Osteocyte (in vitro differentiated cells): ENCODE measurements around the gene B3GALNT2. TPM values are rescaled to one million over a fixed set of nuclear protein-coding genes. Genes with fewer than 3 reads are reported as not detected.

Source experiments
- DNase-seq: peaks from one replicate; pipeline ENCODE4 v3.0.0; 2021; ENCODE audit warnings: mixed read lengths; ENCODE audit not compliant: unreplicated experiment; ENCODE audit errors: extremely low spot score
- H3K27ac Mint-ChIP-seq: one replicate; pipeline ENCODE4 v1.8.0; 2021; ENCODE audit warnings: mild to moderate bottlenecking, mixed read lengths; ENCODE audit not compliant: unreplicated experiment
- H3K27me3 Mint-ChIP-seq: one replicate; pipeline ENCODE4 v1.8.0; 2021; ENCODE audit warnings: mixed read lengths; ENCODE audit not compliant: unreplicated experiment
- H3K36me3 Mint-ChIP-seq: one replicate; pipeline ENCODE4 v1.8.0; 2021; ENCODE audit warnings: mixed read lengths; ENCODE audit not compliant: unreplicated experiment
- H3K4me1 Mint-ChIP-seq: one replicate; pipeline ENCODE4 v1.8.0; 2021; ENCODE audit warnings: mixed read lengths; ENCODE audit not compliant: unreplicated experiment
- H3K4me3 Mint-ChIP-seq: one replicate; pipeline ENCODE4 v1.8.0; 2021; ENCODE audit warnings: mild to moderate bottlenecking, moderate library complexity, mixed read lengths; ENCODE audit not compliant: unreplicated experiment
- H3K9me3 Mint-ChIP-seq: one replicate; pipeline ENCODE4 v1.8.0; 2021; ENCODE audit warnings: mixed read lengths; ENCODE audit not compliant: unreplicated experiment
- CTCF ChIP-seq: fragments of 200-600 bp; sonication (generic); IDR thresholded peaks from 2 replicates; pipeline ENCODE4 v1.5.0; 2021; ENCODE audit warnings: antibody characterized with exemption, mild to moderate bottlenecking, moderate library complexity
- total RNA-seq: library from RNA; stranded (reverse); gene quantifications from 2 replicates; pipeline ENCODE4 v1.2.1, GENCODE V29; 2021

The B3GALNT2 gene
- total RNA-seq, 1 donor from 2014 or later = 31.3 TPM

GRCh38 chr1:235401251-235401650 is 103.0 kb downstream of the B3GALNT2 start:
- TF ChIP-seq CTCF = no peak
- Mint-ChIP-seq H3K9me3 (no peaks in the 10 kb centered on the region), H3K4me3 (no peak overlapping the region), H3K36me3 (peaks cover 3% of the 10 kb centered on the region), H3K4me1 (peaks cover 22% of the 10 kb centered on the region), H3K27me3 (no peaks in the 10 kb centered on the region), H3K27ac (no peak overlapping the region)
- DNase-seq = no peak

Other genes with a start within 250 kb of the B3GALNT2 start
- 41.3 and 41.5 TPM in 2 replicates for gene ARID4B, start 176.3 kb downstream of the B3GALNT2 start, total RNA-seq
- gene GGPS1, start 175.9 kb downstream of the B3GALNT2 start, total RNA-seq = 37.1 and 42.5 TPM in 2 replicates
- 30.3 and 31.8 TPM in 2 replicates for gene TBCE, start 137.0 kb downstream of the B3GALNT2 start, total RNA-seq
- 0.34 and 0.83 TPM in 2 replicates for gene GNG4, start 145.3 kb upstream of the B3GALNT2 start, total RNA-seq